NCI-H128 (cell line): Measurements from ENCODE around the gene SCYL2.
"Not testable (repeated sequence)": the region's sequence is repeated elsewhere in the genome, so short reads cannot be mapped to it uniquely, and the experiment has no call there.

ENCODE experiments used
- DNase-seq: peaks from one replicate; lab custom pipeline; 2025; ENCODE audit not compliant: unreplicated experiment; lab: John Stamatoyannopoulos, UW

The SCYL2 gene

DNA sequence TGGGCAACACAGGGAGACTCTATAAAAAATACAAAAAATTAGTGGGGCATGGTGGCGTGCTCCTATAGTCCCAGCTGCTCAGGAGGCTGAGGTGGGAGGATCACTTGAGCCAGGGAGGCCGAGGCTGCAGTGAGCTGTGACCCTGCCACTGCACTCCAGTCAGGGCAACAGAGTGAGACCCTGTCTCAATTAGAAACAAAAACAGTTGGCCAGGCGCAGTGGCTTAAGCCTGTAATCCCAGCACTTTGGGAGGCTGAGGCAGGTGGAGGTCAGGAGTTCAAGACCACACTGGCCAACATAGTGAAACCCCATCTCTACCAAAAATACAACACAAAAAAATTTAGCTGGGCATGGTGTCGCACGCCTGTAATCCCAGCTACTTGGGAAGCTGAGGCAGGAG lies 1.9 kb upstream of the SCYL2 start:
- not testable (repeated sequence) for DNase-seq

- no peak for DNase-seq
These were observed 1.0 kb upstream of the SCYL2 start for GRCh38 chr12:100265732-100266584.

DNA sequence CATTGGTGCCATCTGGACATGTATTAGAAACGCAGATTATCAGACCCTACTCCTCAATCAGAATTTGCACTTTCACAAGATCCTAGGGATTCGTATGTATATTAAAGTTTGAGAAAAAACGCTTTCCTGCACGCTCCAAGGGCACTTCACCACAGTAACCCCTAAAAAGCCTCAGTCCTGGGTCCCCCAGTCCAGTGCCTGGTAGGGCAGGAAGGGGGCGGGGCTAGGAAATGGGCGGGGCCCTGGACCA lies 467 bp upstream of the SCYL2 start:
- DNase-seq: no peak

DNA sequence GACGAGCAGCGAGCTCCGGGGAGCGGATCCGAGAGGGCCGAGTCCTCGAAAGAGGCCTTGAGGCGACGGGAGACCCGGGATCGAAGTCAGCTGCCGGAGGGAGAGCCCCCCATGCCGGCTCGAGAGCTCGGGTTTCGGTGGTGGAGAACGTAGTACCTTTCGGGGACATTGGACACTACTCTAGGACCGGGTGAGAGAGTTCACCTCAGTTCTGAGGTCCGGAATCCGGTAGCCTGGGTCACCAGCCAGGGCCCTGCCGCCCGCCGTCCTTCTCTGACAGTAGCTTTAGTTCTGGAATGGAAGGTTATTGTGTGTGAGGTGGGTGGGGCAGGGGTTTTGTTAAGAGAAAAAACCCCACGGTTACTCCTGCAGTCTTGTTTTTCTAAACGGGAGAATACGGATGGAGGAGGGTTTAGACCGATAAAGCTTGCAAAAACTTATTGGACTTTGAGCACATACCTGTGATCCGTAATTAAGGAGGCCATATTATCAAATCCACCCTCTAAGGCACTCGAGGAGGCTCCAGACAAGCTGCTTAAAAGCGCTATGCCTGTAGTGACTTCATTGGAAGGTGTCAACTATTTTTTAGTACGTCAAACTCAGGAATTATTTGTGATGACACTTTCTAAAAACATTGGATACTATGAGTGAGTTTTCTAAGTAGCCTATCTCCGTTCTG lies 765 bp downstream of the SCYL2 start:
- DNase-seq: no peak

DNA sequence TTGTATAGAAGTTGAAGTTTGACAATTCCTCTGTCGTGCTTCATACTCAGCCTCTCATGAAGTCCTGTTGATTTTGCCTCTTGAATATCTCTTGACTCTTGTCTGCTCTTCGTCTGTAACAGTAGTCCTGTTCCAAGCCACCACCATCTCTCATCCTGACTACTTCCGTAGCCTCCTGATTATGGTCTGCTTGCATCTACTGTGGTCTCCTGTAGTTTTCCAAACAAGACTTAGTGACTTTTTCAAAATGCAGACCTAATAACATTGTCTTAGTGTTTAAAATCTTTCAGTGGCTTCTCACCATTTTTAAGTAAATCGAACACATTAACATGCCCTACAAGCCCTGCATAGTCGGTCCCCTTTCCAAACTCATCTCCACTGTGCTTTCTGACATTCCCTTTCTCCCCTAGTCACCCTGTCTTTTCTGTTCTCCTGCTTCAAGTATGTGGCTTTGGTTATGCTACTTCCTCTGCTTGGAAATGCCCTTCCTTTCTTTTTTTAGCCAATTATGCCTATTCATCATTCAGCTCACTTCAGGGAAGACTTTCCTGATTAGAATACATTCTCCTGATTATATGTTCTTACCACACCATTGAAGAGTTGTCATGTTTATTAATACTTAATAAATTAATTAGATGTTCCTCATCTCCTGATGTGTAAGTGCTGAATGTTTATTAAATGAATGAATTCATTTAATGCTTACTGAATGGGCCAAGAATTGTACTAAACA lies 2.0 kb downstream of the SCYL2 start:
- no peak for DNase-seq

DNA sequence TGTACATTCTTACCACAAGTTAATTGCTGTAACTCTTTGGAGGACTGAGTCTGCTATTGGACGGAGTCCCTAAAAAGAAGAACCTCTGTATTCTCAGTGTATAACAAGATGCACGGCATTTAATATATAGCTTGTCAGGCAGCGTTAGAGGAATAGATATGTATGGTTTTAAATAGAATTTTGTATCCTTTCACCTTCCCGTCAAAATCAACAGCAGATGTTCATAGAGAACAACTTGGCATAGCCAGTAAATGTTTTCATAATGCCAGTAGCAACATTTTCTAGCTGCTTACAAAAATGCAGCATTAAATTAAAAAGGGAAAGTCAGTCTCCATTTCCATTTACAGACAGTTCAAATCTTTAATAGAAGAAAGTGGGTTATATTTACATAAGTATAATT lies 6.8 kb downstream of the SCYL2 start:
- no peak for DNase-seq

GRCh38 chr12:100274291-100274690 lies 7.3 kb downstream of the SCYL2 start:
- no peak for DNase-seq

DNA sequence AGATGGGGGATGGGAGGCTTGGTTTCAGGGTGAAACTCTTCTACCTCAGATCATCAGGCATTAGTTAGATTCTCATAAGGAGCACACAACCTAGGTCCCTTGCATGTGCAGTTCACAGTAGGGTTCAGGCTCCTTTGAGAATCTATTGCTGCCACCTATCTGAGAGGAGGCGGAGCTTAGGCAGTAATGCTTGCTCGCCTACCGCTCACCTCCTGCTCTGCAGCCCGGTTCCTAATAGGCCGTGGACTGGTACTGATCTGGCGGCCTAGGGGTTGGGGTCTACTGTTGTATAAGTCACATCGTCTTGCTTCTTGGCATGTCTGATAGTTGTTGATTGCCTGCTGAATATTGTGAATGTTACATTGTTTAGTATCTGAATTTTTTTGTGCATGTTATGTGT lies 12.2 kb downstream of the SCYL2 start:
- DNase-seq: no peak

DNA sequence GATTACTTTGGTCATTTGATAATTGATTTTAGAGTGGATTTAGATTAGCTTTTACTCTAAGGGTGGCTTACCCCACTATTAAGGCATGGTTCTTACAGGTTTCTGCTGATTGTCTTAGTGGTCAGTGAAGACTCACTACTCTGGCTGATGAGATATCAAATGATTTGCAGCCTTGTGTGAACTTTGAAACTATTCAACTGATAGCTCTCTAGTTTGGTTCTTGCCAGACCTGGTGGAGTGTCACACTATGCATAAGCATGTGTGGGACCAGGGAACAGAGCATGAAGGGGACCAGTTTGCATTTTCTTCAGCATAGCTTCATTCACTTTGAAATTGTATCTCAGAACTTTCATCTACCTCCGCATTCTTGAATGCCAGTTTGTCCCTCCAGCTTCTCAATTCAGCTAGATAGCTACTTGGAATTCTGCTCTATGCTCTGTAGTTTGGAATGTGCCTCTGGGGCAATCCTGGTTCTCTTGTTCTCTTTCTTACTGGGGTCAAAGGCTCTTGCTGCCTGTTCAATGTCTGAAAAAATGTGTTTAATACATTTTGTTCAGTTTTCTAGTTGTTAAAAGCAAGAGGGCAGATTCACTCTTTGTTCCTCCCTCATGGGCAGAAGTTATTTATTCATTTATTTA lies 12.7 kb downstream of the SCYL2 start:
- no peak for DNase-seq

DNA sequence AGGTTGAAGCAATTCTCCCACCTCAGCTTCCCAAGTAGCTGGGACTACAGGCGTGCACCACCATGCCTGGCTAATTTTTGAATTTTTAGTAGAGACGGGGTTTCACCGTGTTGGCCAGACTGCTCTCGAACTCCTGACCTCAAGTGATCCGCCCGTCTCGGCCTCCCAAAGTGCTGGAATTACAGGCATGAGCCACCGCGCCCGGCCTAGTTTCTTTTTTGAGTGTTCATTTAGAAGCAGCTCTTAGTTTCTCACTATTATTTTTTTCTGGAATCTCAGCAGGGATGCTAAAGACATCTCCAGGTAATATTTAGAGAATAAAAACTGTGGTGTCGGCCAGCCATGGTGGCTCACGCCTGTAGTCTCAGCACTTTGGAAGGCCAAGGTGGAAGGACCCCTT lies 17.6 kb downstream of the SCYL2 start:
- not testable (repeated sequence) for DNase-seq

DNA sequence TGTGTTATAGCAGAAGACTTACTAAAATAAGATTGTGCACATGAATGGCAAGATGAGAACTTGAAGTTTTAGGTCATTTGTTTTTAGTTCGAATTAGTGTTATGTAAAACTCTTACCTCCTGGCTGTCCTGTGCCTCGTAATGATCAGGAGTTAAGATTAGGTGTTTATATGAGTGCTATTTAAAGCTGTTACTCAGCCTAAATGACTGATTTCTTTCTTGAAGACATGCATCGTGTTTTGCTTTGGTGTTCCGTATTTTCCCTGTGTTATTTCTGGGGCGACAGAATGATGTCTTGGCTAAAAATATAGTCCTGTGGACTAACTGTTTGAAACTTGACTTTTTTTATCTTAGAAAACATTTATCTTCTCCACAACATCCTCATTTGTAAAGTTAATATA lies 22.1 kb downstream of the SCYL2 start:
- no peak for DNase-seq

GRCh38 chr12:100290016-100290415 lies 23.0 kb downstream of the SCYL2 start:
- DNase-seq: no peak

GRCh38 chr12:100293017-100293416 lies 26.0 kb downstream of the SCYL2 start:
- no peak for DNase-seq

- DNase-seq: not testable (repeated sequence)
These were observed 27.4 kb downstream of the SCYL2 start for GRCh38 chr12:100294366-100294765.

DNA sequence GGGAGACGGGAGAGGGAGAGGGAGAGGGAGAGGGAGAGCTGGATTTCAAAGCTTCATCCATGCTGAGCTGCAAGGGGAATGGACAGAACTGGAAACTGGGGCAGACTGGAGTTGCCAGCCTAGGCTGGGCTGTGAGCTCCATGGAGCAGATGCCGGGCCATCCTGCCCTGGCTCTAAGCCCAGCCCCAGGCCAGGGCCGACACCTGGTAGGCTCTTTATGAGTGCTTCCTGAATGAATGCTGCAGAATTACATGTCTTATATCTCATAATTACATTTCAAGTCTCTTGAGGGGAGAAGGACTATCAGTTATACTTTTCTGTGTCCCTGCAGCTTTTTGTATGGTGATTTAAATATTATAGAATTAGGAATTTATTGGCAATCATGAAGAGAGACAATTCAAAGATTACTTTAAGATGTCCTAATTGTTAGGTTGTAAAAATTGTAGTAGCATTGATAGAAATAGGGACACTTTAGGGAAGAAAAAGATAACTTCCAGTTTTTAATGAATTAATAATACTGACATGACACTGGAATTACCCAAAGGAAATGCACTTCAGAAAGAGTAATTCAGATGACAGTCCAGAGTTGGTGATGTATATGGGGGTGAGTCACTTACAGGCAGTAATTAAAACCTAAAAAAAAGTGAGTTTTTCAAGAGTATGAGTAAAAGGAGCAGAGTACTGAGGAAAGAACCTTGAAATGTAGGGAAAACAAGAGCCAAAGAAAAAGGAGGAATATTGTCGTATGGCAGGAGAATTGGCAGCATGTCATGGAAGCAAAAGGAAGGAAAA lies 29.0 kb downstream of the SCYL2 start:
- DNase-seq: no peak

DNA sequence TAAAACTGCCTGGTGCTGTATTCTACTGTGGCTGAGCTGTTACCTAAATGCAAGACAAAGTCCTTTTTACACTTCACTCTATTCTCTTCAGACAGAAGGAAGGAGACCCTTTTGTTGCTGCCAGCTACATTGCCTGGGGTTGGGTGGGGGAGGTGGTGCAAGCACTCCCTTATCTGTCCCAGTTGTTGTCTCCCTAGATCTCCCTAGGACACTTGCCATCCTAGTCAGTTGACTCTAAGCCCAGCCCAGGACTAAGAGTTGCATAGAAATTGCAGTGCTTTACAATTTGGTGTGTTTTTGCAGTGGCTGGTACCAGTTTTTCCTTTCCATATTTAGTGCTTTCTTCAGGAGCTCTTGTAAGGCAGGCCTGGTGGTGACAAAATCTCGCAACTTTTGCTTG lies 35.1 kb downstream of the SCYL2 start:
- no peak for DNase-seq

DNA sequence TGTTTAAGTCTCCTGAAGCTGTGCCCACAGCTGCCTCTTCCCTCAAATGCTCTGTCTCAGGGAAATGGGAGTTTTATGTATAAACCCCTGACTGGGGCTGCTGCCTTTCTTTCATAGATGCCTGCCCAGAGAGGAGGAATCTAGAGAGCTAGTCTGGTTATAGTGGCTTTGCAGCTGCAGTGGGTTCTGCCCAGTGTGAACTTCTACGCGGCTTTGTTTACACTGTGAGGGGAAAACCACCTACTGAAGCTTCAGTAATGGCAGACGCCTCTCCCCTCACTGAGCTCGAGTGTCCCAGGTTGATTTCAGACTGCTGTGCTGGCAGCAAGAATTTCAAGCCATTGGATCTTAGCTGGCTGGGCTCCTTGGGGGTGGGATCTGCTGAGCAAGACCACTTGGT lies 36.9 kb downstream of the SCYL2 start:
- no peak for DNase-seq

GRCh38 chr12:100304334-100304733 lies 37.4 kb downstream of the SCYL2 start:
- DNase-seq: not testable (repeated sequence)

- not testable (repeated sequence) for DNase-seq
These were observed 41.2 kb downstream of the SCYL2 start for GRCh38 chr12:100308138-100308537.

GRCh38 chr12:100311317-100311716 lies 44.3 kb downstream of the SCYL2 start:
- no peak for DNase-seq

GRCh38 chr12:100317371-100317770 lies 50.4 kb downstream of the SCYL2 start:
- no peak for DNase-seq
